AG04449 (cell line): Measurements from ENCODE around the gene ASIC4.

Source experiments
- CTCF ChIA-PET: fragments of 350-600 bp; formaldehyde crosslinking; extraction: SDS; loops from one replicate; lab custom pipeline; 2021; ENCODE audit warnings: antibody characterized with exemption; lab: Yijun Ruan, JAX
- POLR2A ChIA-PET: fragments of 400-600, 350-600 bp; formaldehyde crosslinking; extraction: SDS; loops from one replicate; lab custom pipeline; 2020; ENCODE audit warnings: antibody characterized with exemption, inconsistent platforms; lab: Yijun Ruan, JAX
- DNase-seq: peaks from one replicate; pipeline ENCODE4 v3.0.0-alpha.2; 2010; ENCODE audit warnings: low read depth, low spot score
- H3K4me3 ChIP-seq: 2 replicates; pipeline ENCODE4 v1.5.1; 2011; ENCODE audit warnings: low read depth, mild to moderate bottlenecking, control low read depth, low read length
- TF ChIP-seq, protein P1 (sequence below): IDR thresholded peaks from one replicate; pipeline ENCODE4 v1.5.1; 2011; ENCODE audit warnings: mild to moderate bottlenecking, moderate library complexity, low read length, control low read depth, inconsistent platforms; ENCODE audit not compliant: insufficient read depth; ENCODE audit errors: missing control alignments

ASIC4 gene

DNA sequence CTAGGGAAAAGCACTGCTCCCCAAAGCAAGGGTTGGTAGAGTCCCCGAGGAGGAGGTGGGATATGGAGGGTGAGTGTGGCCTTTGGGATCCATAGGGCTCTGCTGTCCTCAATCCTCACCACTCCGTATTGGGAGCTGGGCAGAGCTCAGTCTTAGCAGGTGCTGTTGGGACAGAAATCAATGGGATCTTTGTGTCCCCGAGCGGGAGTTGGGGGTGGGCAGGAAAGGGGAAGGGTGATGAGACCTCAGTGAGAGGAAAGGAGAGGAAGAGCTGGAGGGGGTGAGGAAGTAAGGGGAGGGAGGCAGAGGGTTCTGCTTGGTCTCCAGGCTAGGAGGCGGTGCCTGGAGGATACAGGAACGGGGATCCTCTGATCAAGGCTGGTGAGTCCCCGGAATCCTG, 2.6 kb downstream of the ASIC4 start:
- H3K4me3 ChIP-seq, result no peak overlapping the region
- CTCF ChIA-PET, result interaction anchor here (3.2 to 39.0 kb wide), 3 partner anchors 8 to 113 kb away, joined by 36 to 1084 read pairs (median 1084); partner anchors contain the start of genes ASIC4 and GMPPA
- POLR2A ChIA-PET, result no interaction called here
- TF ChIP-seq, protein P1, sequence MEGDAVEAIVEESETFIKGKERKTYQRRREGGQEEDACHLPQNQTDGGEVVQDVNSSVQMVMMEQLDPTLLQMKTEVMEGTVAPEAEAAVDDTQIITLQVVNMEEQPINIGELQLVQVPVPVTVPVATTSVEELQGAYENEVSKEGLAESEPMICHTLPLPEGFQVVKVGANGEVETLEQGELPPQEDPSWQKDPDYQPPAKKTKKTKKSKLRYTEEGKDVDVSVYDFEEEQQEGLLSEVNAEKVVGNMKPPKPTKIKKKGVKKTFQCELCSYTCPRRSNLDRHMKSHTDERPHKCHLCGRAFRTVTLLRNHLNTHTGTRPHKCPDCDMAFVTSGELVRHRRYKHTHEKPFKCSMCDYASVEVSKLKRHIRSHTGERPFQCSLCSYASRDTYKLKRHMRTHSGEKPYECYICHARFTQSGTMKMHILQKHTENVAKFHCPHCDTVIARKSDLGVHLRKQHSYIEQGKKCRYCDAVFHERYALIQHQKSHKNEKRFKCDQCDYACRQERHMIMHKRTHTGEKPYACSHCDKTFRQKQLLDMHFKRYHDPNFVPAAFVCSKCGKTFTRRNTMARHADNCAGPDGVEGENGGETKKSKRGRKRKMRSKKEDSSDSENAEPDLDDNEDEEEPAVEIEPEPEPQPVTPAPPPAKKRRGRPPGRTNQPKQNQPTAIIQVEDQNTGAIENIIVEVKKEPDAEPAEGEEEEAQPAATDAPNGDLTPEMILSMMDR, result no peak
- no peak for DNase-seq

DNA sequence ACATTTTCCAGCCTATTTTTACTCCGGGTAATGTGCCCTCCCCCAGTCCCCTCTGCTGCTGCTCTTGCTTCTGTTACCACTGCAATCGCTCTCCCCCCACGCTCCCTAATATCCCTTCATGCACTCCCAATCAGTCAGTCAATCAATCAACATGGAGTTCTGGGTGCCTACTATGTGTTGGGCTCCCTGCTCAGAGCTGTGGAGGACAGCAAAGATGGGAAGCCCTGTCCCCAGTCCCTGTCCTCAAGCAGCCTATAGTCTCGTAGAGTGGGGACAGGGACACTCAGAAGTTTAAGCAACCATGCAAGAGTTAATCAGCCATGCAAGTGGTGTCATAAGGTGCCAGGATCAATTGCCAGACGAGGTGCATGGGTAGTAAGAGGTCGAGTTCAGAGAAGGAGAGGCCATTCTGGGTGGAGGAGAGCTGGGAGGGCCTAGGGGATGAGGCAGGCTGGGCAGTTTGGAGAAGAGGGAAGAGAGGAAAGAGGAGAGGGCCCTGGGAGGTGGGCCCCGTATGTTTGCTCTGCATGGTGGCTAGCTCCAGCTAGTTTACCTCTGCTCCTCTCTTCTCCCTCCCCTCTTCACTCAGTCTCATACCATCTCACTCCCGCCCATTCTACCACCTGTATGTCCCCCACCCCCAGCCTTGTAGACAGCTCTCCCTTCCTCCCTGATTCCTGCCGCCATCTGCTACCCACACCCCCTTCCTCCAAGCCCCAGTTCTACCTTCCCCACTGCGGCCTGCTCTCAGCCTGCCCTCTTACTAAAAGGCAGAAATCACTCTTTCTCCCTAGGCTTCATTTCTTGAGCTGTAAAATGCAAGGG, 3.9 kb downstream of the ASIC4 start:
- DNase-seq, result no peak
- ChIA-PET POLR2A (interaction anchor here (1.0 kb wide), 1 partner anchor 9 kb away, joined by 3 read pairs; no protein-coding TSS in a partner anchor), CTCF (interaction anchor here (1.2 to 39.0 kb wide), 7 partner anchors 7 to 223 kb away, joined by 3 to 1084 read pairs (median 36); partner anchors contain the start of genes ASIC4 and GMPPA)
- TF ChIP-seq, protein P1, result no peak
- H3K4me3 ChIP-seq, result no peak overlapping the region

DNA sequence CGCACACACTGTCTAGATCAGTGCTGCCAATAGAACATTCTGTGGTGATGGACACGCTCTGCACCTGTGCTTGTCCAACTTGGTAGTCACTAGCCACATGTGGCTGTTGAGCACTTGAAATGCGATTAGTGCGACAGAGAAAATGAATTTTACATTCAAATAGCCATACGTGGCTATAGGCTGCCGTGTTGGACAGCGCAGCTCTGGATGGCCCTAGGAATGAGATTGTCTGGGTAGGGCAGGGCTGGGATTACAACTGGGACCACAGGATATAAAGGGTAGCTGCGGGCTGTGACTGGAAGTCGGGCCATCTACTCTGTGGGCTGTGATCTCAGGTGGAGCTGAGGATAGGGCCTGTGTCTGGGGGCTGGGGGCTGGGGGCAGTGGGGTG, 5.2 kb downstream of the ASIC4 start:
- POLR2A ChIA-PET, result interaction anchor here (1.2 kb wide), 2 partner anchors 10 to 21 kb away, joined by 6 read pairs; partner anchors contain the start of gene GMPPA
- no peak overlapping the region for H3K4me3 ChIP-seq
- DNase-seq, result no peak
- CTCF ChIA-PET, result interaction anchor here (1.4 to 39.0 kb wide), 10 partner anchors 6 to 130 kb away, joined by 4 to 1084 read pairs (median 40); partner anchors contain the start of genes ASIC4, CHPF, GMPPA and TMEM198
- TF ChIP-seq, protein P1, result no peak

DNA sequence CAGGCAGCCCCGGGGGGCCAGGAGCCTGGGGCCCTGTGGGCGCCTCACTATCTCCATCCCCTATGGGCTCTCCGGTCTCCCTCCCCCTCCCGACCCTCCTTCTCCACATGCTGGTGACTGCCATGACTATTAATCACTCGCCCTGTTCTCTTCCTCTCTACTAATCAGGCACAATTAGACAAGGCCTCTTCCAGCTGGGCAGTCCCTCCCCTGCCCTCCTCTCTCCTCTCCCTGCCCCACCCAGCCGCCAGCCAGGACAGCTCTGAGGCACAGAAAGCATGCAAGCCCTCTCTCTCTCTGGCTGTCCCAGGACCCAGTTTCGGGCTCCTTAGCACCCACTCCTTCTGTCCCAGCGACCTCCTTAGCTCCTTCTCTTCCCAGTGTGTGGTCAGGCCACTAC, 5.8 kb downstream of the ASIC4 start:
- TF ChIP-seq, protein P1, result no peak
- ChIA-PET POLR2A (interaction anchor here (1.2 kb wide), 2 partner anchors 10 to 21 kb away, joined by 6 read pairs; partner anchors contain the start of gene GMPPA), CTCF (interaction anchor here (0.7 to 39.0 kb wide), 14 partner anchors 5 to 130 kb away, joined by 3 to 1084 read pairs (median 12); partner anchors contain the start of genes ASIC4, CHPF, GMPPA and TMEM198)
- no peak for DNase-seq
- no peak overlapping the region for H3K4me3 ChIP-seq

DNA sequence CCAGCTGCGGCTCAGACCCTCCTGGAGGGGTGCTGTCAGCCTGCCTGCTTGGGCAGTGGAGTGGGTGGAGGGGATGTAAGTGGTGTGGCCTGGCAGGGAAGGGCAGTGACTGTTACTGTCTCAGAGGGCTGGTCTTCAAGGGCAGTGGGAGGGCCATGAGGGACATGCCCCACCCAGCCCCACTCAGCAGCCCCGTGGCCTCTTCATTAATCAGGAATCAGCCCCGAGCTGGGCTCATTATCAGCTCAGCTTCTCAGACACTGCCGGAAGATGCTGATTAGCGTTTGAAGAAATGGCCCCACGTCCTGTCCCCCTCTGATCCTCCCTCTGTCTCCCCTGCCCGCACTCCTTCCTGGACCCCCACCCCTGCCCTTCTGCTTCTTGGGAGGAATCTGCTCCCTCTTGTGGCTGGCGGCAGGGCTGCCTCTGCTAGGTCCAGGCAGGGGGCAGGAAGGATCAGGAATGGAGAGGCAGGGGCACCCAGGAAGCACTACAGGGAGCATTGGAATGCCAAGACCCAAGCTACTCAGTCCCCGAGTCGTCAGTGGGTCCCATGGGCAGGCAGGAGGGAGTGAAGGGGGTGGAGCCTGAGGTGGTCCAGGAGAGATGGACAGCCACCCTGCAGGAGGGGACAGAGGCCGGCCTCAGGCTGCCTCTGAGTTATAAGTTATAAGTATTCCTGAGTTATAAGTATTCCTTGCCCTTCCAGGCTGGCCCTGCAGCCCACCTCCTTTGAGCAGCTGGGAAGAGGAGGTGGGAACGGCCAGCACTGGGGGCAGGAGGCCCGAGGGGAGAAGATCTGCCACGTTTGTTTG, 7.0 kb downstream of the ASIC4 start:
- CTCF ChIA-PET, result interaction anchor here (0.9 to 39.0 kb wide), 19 partner anchors 4 to 242 kb away, joined by 3 to 1084 read pairs (median 7); partner anchors contain the start of genes ASIC4, CHPF, DNAJB2 and GMPPA

More for the DNA sequence above, 7.0 kb downstream of the ASIC4 start:
- POLR2A ChIA-PET, result interaction anchor here (0.9 to 1.9 kb wide), 9 partner anchors 9 to 52 kb away, joined by 3 to 5 read pairs (median 4); partner anchors contain the start of gene GMPPA
- DNase-seq, result no peak
- H3K4me3 ChIP-seq, result no peak overlapping the region; the same call in none of the 2 replicates
- TF ChIP-seq, protein P1, result peak; percentile 94
